ENCODE results near the gene ROPN1.
A peak's percentile ranks its signal among the peaks of the same experiment; 100 is the strongest.
"Not testable (repeated sequence)": the region's sequence is repeated elsewhere in the genome, so short reads cannot be mapped to it uniquely, and the experiment has no call there.

- peak; percentile 76 for TF ChIP-seq CTCF (IDR thresholded peaks at IDR 0.05)
- TF ChIP-seq EZH2phosphoT487 (IDR thresholded peaks at IDR 0.05): not testable (repeated sequence)
Observed at GRCh38 chr3:124016483-124016882, 24.6 kb upstream of the ROPN1 start.

Measured in neural progenitor cell (in vitro differentiated cells).